ENCODE data around the gene EMILIN1. TPM values are rescaled to one million over a fixed set of nuclear protein-coding genes. Genes with fewer than 3 reads are reported as not detected.

Gene EMILIN1
- total and polyA plus RNA-seq, 5 donors from 2014 or later = 0.22 to 1.5 (median 0.70) TPM

DNA sequence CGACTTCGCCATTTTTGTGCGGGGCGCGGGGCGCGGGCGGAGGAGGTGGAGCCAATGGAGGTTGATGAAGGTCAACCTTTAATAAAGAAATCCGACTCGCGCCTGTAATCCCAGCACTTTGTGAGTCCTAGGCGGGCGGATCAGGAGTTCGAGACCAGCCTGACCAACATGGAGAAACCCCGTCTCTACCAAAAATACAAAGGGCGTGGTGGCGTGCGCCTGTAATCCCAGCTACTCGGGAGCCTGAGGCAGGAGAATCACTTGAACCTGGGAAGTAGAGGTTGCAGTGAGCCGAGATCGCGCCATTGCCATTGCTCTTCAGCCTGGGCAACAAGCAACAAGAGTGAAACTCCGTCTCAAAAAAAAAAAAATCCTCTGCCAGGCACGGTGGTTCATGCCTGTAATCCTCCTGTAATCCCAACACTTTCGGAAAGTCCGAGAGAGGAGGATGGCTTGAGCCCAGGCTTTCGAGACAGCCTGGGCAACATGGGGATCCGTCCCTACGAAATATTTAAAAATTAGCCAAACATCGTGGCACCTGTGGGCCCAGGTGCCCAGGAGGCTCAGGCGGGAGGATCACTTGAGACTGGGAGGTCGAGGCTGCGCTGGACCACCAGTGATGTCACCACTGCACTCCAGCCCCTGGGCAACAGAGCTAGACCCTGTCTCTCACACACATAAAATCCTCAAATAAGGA lies 56.5 kb downstream of the EMILIN1 start:
- peaks cover 9% of the 10 kb centered on the region for H3K27me3 Mint-ChIP-seq
- no peak for ATAC-seq (ENCODE audit: low read depth in 2 of 2)
- H3K36me3 Mint-ChIP-seq = peaks cover 8% of the 10 kb centered on the region
- no peak for DNase-seq
- no peak overlapping the region for H3K27ac ChIP-seq (ENCODE audit: insufficient read depth, low read length, poor library complexity, severe bottlenecking)
- peaks cover 25% of the 10 kb centered on the region for H3K36me3 ChIP-seq (ENCODE audit: control insufficient read depth, insufficient read depth, low read length)
- H3K9me3 ChIP-seq (ENCODE audit: control insufficient read depth in 2 of 2, low read length in 2 of 2) = no peaks in the 10 kb centered on the region
- H3K4me3 Mint-ChIP-seq = peak overlapping the region; percentile 89 to 96 (median 93)
- H3K27me3 ChIP-seq (ENCODE audit: control insufficient read depth, insufficient read depth, low read length) = no peaks in the 10 kb centered on the region
- peaks cover 18% of the 10 kb centered on the region for H3K4me1 ChIP-seq (ENCODE audit: control insufficient read depth, insufficient read depth, low read length, poor library complexity, severe bottlenecking)
- H3K9me3 Mint-ChIP-seq = peaks cover 0 to 1% (median 0%) of the 10 kb centered on the region in 7 donors
- H3K4me1 Mint-ChIP-seq = peaks cover 0 to 37% (median 10%) of the 10 kb centered on the region in 4 donors
- H3K4me3 ChIP-seq (ENCODE audit: low read depth, low read length) = no peak overlapping the region
- H3K27ac Mint-ChIP-seq = peak overlapping the region; percentile 91 to 98 (median 96)

DNA sequence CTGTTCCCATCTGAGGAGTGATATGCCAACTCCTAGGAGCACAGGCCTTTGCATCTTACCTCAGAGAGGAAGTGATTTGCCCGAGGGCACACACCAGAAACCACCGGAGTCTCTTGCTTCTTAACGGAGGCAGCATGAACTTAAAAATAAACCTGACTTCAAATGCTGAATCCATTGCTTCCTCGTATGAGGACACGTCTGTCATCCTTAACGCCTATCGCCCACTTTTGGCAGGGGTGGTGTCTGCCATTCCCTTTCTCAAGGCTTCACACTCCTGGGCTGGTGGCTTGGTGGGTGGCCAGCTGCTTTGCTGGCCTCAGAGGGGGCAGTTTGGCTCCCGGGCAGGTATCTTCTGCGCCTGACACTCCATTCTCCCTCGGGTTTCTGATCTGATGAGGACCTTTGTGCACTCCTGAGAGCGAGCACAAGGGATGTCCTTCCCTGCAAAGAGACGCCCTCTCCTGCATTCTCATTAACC lies 57.1 kb downstream of the EMILIN1 start:
- peak overlapping the region; percentile 76 to 96 (median 91) for H3K4me3 Mint-ChIP-seq
- peaks cover 0 to 1% (median 0%) of the 10 kb centered on the region in 7 donors for H3K9me3 Mint-ChIP-seq
- Histone ChIP-seq H3K4me1 (ENCODE audit: control insufficient read depth, insufficient read depth, low read length, poor library complexity, severe bottlenecking) (peaks cover 18% of the 10 kb centered on the region), H3K27ac (ENCODE audit: insufficient read depth, low read length, poor library complexity, severe bottlenecking) (no peak overlapping the region), H3K4me3 (ENCODE audit: low read depth, low read length) (no peak overlapping the region), H3K36me3 (ENCODE audit: control insufficient read depth, insufficient read depth, low read length) (peaks cover 19% of the 10 kb centered on the region), H3K27me3 (ENCODE audit: control insufficient read depth, insufficient read depth, low read length) (no peaks in the 10 kb centered on the region), H3K9me3 (ENCODE audit: control insufficient read depth in 2 of 2, low read length in 2 of 2) (no peaks in the 10 kb centered on the region)
- DNase-seq (no peak), ATAC-seq (ENCODE audit: low read depth in 2 of 2) (no peak)
- peaks cover 4% of the 10 kb centered on the region for H3K36me3 Mint-ChIP-seq
- peak overlapping the region in 1 of 3 donors; percentile 91 for H3K27ac Mint-ChIP-seq
- peaks cover 0 to 35% (median 10%) of the 10 kb centered on the region in 4 donors for H3K4me1 Mint-ChIP-seq
- peaks cover 13% of the 10 kb centered on the region for H3K27me3 Mint-ChIP-seq

Other genes starting within 250 kb of the EMILIN1 start
- not detected for gene DPYSL5, start 230.5 kb upstream of the EMILIN1 start, total RNA-seq
- not detected for gene DPYSL5, start 230.5 kb upstream of the EMILIN1 start, polyA plus RNA-seq
- gene MAPRE3, start 108.0 kb upstream of the EMILIN1 start, total RNA-seq = 1.7 TPM
- gene MAPRE3, start 108.0 kb upstream of the EMILIN1 start, polyA plus RNA-seq = under 1 TPM; 0.38 to 0.92 (median 0.63) TPM
- 43.3 TPM for gene TMEM214, start 45.6 kb upstream of the EMILIN1 start, total RNA-seq
- 10 to 100 TPM; 17.6 to 21.9 (median 20.3) TPM for gene TMEM214, start 45.6 kb upstream of the EMILIN1 start, polyA plus RNA-seq
- 9.5 TPM for gene AGBL5, start 26.9 kb upstream of the EMILIN1 start, total RNA-seq
- 10 to 100 TPM in 1 of 4 donors, 1 to 10 TPM in 3; 8.9 to 11.3 (median 9.2) TPM for gene AGBL5, start 26.9 kb upstream of the EMILIN1 start, polyA plus RNA-seq
- 279 TPM for gene OST4, start 7.0 kb upstream of the EMILIN1 start, total RNA-seq
- 1,000 to 10,000 TPM in 1 of 4 donors, 100 to 1,000 TPM in 3; 827 to 1,033 (median 916) TPM for gene OST4, start 7.0 kb upstream of the EMILIN1 start, polyA plus RNA-seq
- gene KHK, start 8.2 kb downstream of the EMILIN1 start, total RNA-seq = 5.3 TPM
- 1 to 10 TPM; 3.4 to 6.6 (median 6.0) TPM for gene KHK, start 8.2 kb downstream of the EMILIN1 start, polyA plus RNA-seq
- not detected for gene CGREF1, start 40.5 kb downstream of the EMILIN1 start, total RNA-seq
- gene CGREF1, start 40.5 kb downstream of the EMILIN1 start, polyA plus RNA-seq = under 1 TPM in 1 of 4 donors, not detected in 3; 0.20 TPM
- gene ABHD1, start 45.2 kb downstream of the EMILIN1 start, total RNA-seq = 0.89 TPM
- 1 to 10 TPM in 2 of 4 donors, under 1 TPM in 2; 0.21 to 1.7 (median 0.98) TPM for gene ABHD1, start 45.2 kb downstream of the EMILIN1 start, polyA plus RNA-seq
- 22.3 TPM for gene PREB, start 56.0 kb downstream of the EMILIN1 start, total RNA-seq
- 10 to 100 TPM; 60.3 to 90.7 (median 71.1) TPM for gene PREB, start 56.0 kb downstream of the EMILIN1 start, polyA plus RNA-seq
- gene PRR30, start 60.8 kb downstream of the EMILIN1 start, total RNA-seq = not detected
- not detected for gene PRR30, start 60.8 kb downstream of the EMILIN1 start, polyA plus RNA-seq
- gene TCF23, start 70.4 kb downstream of the EMILIN1 start, total RNA-seq = not detected
- gene TCF23, start 70.4 kb downstream of the EMILIN1 start, polyA plus RNA-seq = not detected
- 77.3 TPM for gene ATRAID, start 133.4 kb downstream of the EMILIN1 start, total RNA-seq
- gene ATRAID, start 133.4 kb downstream of the EMILIN1 start, polyA plus RNA-seq = 100 to 1,000 TPM; 338 to 375 (median 359) TPM
- gene SLC5A6, start 133.7 kb downstream of the EMILIN1 start, total RNA-seq = 154 TPM
- gene SLC5A6, start 133.7 kb downstream of the EMILIN1 start, polyA plus RNA-seq = 10 to 100 TPM; 15.5 to 18.5 (median 17.0) TPM
- 27.4 TPM for gene CAD, start 138.8 kb downstream of the EMILIN1 start, total RNA-seq
- gene CAD, start 138.8 kb downstream of the EMILIN1 start, polyA plus RNA-seq = 10 to 100 TPM; 12.2 to 18.4 (median 13.8) TPM
- 0.10 TPM for gene SLC30A3, start 184.4 kb downstream of the EMILIN1 start, total RNA-seq
- under 1 TPM in 1 of 4 donors, not detected in 3; 0.05 TPM for gene SLC30A3, start 184.4 kb downstream of the EMILIN1 start, polyA plus RNA-seq
- not detected for gene DNAJC5G, start 196.8 kb downstream of the EMILIN1 start, total RNA-seq
- not detected for gene DNAJC5G, start 196.8 kb downstream of the EMILIN1 start, polyA plus RNA-seq
- gene TRIM54, start 203.8 kb downstream of the EMILIN1 start, total RNA-seq = not detected
- gene TRIM54, start 203.8 kb downstream of the EMILIN1 start, polyA plus RNA-seq = under 1 TPM in 1 of 4 donors, not detected in 3; 0.10 TPM
- gene UCN, start 229.8 kb downstream of the EMILIN1 start, total RNA-seq = 2.2 TPM
- under 1 TPM in 3 of 4 donors, not detected in 1; 0.24 to 0.79 (median 0.32) TPM for gene UCN, start 229.8 kb downstream of the EMILIN1 start, polyA plus RNA-seq
- gene MPV17, start 244.5 kb downstream of the EMILIN1 start, total RNA-seq = 56.7 TPM
- gene MPV17, start 244.5 kb downstream of the EMILIN1 start, polyA plus RNA-seq = 100 to 1,000 TPM; 124 to 166 (median 133) TPM